Inferior parietal cortex (tissue), 1 donor: Measurements from ENCODE around the gene HS3ST1.
A peak's percentile ranks its signal among the peaks of the same experiment; 100 is the strongest.
"Not testable (repeated sequence)": the region's sequence is repeated elsewhere in the genome, so short reads cannot be mapped to it uniquely, and the experiment has no call there.

Experiments used
- DNase-seq: peaks from one replicate; pipeline ENCODE4 v3.0.0-alpha.2; 2016; ENCODE audit errors: extremely low spot score

The HS3ST1 gene

DNA sequence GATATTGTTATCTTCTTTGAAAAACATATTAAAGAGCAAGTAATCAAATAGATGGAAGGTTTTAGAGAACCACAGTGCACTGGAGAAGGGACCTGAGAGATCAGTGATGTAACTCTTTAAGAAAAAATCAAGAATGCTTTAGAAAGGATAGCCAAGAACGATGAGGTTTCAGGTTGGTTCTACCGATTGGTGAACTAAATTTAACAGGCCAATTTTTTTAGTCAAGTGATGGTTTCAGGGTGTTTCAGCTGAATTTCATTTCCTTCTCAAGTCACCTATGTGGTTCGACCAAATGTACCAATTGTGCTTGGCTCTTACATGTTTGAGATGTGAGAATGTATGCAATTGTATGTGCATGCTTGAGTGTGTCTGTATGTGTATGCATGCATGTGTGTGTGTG is 26.5 kb downstream of the HS3ST1 start:
- no peak for DNase-seq

DNA sequence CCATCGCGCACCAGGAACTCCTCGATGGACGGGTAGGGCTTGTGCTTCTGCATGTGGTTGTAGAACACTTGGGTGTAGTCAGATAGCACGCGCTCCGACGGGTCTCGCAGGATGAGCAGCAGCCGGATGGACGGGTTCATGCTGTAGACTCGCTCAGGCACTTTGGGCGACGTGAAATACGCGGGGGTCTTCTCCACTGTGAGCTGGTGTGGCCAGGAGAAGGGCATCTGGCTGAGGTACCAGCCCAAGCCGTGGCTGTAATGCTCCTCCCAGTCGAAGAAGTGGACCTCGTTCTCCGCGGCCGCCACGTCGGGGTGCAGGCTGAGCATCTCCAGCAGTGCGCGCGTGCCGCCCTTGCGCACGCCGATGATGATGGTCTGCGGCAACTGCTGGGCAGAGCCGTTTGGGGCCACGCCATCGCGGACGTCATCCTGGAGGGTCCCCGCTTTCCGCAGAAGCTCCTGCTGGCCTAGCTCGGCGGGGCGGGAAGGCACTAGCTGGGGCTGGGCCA is 29.2 kb downstream of the HS3ST1 start:
- no peak for DNase-seq

- no peak for DNase-seq
Observed at GRCh38 chr4:11397819-11398610, 30.7 kb downstream of the HS3ST1 start.

- DNase-seq, result no peak
Observed at GRCh38 chr4:11397146-11397545, 31.5 kb downstream of the HS3ST1 start.

GRCh38 chr4:11393551-11393950 is 35.1 kb downstream of the HS3ST1 start:
- no peak for DNase-seq

DNA sequence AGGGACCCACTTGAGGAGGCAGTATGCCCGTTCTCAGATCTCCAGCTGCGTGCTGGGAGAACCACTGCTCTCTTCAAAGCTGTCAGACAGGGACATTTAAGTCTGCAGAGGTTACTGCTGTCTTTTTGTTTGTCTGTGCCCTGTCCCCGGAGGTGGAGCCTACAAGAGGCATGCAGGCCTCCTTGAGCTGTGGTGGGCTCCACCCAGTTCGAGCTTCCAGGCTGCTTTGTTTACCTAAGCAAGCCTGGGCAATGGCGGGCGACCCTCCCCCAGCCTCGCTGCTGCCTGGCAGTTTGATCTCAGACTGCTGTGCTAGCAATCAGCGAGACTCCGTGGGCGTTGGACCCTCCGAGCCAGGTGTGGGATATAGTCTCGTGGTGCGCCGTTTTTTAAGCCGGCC is 44.6 kb downstream of the HS3ST1 start:
- DNase-seq, result not testable (repeated sequence)

- DNase-seq, result no peak
Observed at GRCh38 chr4:11376571-11376970, 52.1 kb downstream of the HS3ST1 start.

DNA sequence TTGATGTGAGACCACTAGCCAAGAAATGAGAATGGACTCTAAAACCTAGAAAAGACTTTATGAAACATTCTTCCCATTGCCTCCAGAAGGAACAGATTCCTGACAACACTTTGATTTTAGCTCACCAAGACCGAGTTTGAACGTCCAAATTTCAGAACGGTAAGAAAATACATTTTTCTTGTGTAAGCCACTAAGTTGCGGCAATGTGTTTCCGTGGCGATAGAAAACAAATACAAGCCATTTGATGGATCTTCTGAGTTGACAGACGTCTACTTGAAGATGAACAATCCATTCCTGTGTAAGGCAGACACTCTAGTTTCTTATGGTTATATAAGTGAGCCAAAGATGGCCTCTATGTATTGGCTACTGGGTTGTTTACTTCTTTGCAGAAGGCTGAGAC is 52.5 kb downstream of the HS3ST1 start:
- DNase-seq, result no peak

- no peak for DNase-seq
Observed at GRCh38 chr4:11368701-11369115, 60.0 kb downstream of the HS3ST1 start.

GRCh38 chr4:11367371-11367770 is 61.3 kb downstream of the HS3ST1 start:
- DNase-seq, result peak; percentile 78

DNA sequence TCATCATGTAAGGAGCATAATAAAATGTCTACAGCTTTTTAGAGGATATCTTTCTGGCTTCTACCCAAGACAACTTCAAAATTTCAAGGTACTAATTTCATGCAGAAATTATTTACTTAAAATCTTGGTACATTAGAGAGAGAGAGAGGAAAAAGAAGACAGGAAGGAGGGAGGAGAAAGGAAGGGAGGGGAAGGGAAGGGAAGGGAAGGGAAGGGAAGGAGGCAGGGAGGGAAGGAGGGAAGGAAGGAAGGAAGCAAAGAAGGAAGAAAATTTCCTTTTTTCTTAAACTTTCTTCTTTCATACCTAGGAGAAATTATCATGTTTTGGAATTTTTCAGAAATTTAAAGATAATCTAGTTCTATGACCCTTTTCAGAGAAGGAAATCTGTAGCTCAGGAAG is 61.8 kb downstream of the HS3ST1 start:
- DNase-seq, result no peak

GRCh38 chr4:11365039-11365438 is 63.7 kb downstream of the HS3ST1 start:
- no peak for DNase-seq

DNA sequence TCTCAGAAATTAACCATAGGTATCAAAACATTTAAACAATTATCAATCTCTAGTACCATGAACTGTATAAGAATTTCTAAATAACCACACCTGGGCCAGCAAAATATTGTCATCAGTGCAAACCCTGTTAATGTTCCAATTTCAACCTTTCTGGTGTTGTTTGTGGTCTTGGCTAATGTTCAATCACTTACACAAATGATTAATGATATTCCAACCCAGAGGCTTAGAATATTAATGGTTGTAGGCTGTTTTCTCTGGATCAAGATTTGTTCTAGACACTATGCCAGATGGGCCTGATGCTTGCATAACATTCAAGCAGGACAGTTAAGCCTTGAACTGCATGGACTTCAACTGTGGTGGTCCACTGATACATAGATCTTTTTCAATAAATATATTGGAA is 69.1 kb downstream of the HS3ST1 start:
- no peak for DNase-seq

- no peak for DNase-seq
Observed at GRCh38 chr4:11355226-11355625, 73.5 kb downstream of the HS3ST1 start.

DNA sequence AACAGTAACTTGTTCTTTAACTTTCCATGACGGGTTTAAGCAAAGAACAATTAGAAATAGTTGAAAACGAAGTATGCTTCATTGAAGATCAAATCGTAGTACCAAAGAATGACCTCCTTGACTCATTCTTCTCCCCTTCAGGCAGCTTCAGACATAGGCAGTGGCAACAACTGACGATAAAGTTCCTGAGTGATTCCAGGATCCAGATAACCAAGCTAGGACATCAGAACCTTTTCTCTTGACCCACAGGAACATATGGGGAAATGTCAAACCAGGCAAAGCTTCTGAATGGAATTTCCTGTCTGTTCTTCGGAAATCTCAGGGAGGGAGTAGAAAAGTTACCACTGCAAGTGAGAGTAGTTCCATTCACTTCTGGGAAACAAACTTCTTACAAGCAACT is 74.2 kb downstream of the HS3ST1 start:
- DNase-seq, result no peak

- DNase-seq, result no peak
Observed at GRCh38 chr4:11348449-11349088, 80.1 kb downstream of the HS3ST1 start.

- DNase-seq, result no peak
Observed at GRCh38 chr4:11344916-11345315, 83.8 kb downstream of the HS3ST1 start.

- no peak for DNase-seq
Observed at GRCh38 chr4:11343536-11343935, 85.2 kb downstream of the HS3ST1 start.
